Fibroblast of lung (primary cell): Measurements from ENCODE around the gene DPPA2. TPM values are rescaled to one million over a fixed set of nuclear protein-coding genes. Genes with fewer than 3 reads are reported as not detected.

Experiments used
- DNase-seq, 2 donors: peaks; one replicate each; pipeline versions ENCODE4 v3.0.0 to v3.0.0-alpha.2; 2010; ENCODE audit warnings: low read depth in 2 of 2
- H2AFZ ChIP-seq: 2 replicates; pipeline ENCODE4 v1.5.1; 2012; ENCODE audit warnings: low read length, control low read depth, inconsistent platforms
- H3K27ac ChIP-seq: 2 replicates; pipeline ENCODE4 v1.5.1; 2011; ENCODE audit warnings: low read length, control low read depth; ENCODE audit not compliant: insufficient read depth
- H3K27me3 ChIP-seq: 2 replicates; pipeline ENCODE4 v1.5.1; 2011; ENCODE audit warnings: mild to moderate bottlenecking, low read length; ENCODE audit not compliant: control insufficient read depth, insufficient read depth
- H3K36me3 ChIP-seq: 2 replicates; pipeline ENCODE4 v1.5.1; 2011; ENCODE audit warnings: low read length; ENCODE audit not compliant: control insufficient read depth, insufficient read depth
- H3K4me1 ChIP-seq: 2 replicates; pipeline ENCODE4 v1.5.1; 2011; ENCODE audit warnings: low read length; ENCODE audit not compliant: control insufficient read depth, insufficient read depth; ENCODE audit errors: extremely low read depth
- H3K4me2 ChIP-seq: 2 replicates; pipeline ENCODE4 v1.5.1; 2011; ENCODE audit warnings: low read length, control low read depth; ENCODE audit not compliant: insufficient read depth; ENCODE audit errors: extremely low read depth
- H3K4me3 ChIP-seq, 4 experiments: fragments of 200-600 bp in 1 of 4; sonication (generic) in 1 of 4; replicated peaks in 1 of 4; 2 replicates each; pipeline ENCODE4 v1.5.1; 2011 to 2016; ENCODE audit warnings: low read length in 4 of 4, low read depth in 3 of 4, mild to moderate bottlenecking in 3 of 4, control low read depth in 2 of 4, inconsistent platforms in 1 of 4, mixed read lengths in 1 of 4; ENCODE audit not compliant: insufficient read depth in 1 of 4; ENCODE audit errors: control extremely low read depth in 1 of 4
- H3K79me2 ChIP-seq: 2 replicates; pipeline ENCODE4 v1.5.1; 2012; ENCODE audit warnings: mild to moderate bottlenecking, low read length, inconsistent platforms; ENCODE audit not compliant: control insufficient read depth, insufficient read depth
- H3K9ac ChIP-seq: 2 replicates; pipeline ENCODE4 v1.5.1; 2011; ENCODE audit warnings: mild to moderate bottlenecking, low read length, control low read depth; ENCODE audit not compliant: insufficient read depth
- H3K9me3 ChIP-seq: 2 replicates; pipeline ENCODE4 v1.5.1; 2012; ENCODE audit warnings: low read depth, low read length; ENCODE audit not compliant: control insufficient read depth, insufficient read depth
- H4K20me1 ChIP-seq: 2 replicates; pipeline ENCODE4 v1.5.1; 2011; ENCODE audit warnings: low read length; ENCODE audit not compliant: control insufficient read depth, insufficient read depth; ENCODE audit errors: extremely low read depth
- EZH2 ChIP-seq: IDR thresholded peaks from 2 replicates; pipeline ENCODE4 v1.5.1; 2012; ENCODE audit warnings: low read length, control low read depth, mild to moderate bottlenecking; ENCODE audit errors: missing control alignments
- polyA minus RNA-seq: library from RNA; depleted of rRNA, polyadenylated mRNA; stranded (reverse); fragments of >200 nt; gene quantifications from 2 replicates; pipeline ENCODE4 v1.2.3, GENCODE V29; 2011; ENCODE audit warnings: low replicate concordance
- polyA plus RNA-seq, 2 donors: library from polyadenylated mRNA; depleted of rRNA in 1 of 2; stranded (reverse) in 1 of 2; unstranded in 1 of 2; fragments of >200 nt; gene quantifications; 2 replicates each; pipeline ENCODE4 v1.2.1, GENCODE V29; 2011 to 2012; ENCODE audit warnings: missing spikeins in 1 of 2
- total RNA-seq: library from RNA; depleted of rRNA; stranded (reverse); fragments of >200 nt; gene quantifications from 2 replicates; pipeline ENCODE4 v1.2.1, GENCODE V29; 2014
- TF ChIP-seq, protein P1 (sequence below), 2 donors: IDR thresholded peaks in 1 of 2; conservative IDR thresholded peaks in 1 of 2; 1 replicate in 1 of 2; 2 replicates in 1 of 2; pipeline ENCODE4 v1.5.1; 2011 to 2012; ENCODE audit warnings: low read length in 2 of 2, control low read depth in 1 of 2, inconsistent platforms in 1 of 2, low read depth in 1 of 2, mild to moderate bottlenecking in 1 of 2

The DPPA2 gene
- not detected in 2 replicates for total RNA-seq
- polyA plus RNA-seq = not detected in 2 replicates
- not detected in 2 replicates for polyA plus RNA-seq (2012)
- not detected in 2 replicates for polyA minus RNA-seq

- Histone ChIP-seq H3K79me2 (no peaks in the 10 kb centered on the region), H3K4me3 (no peak within 1 kb of the TSS), H3K4me1 (no peaks in the 10 kb centered on the region), H3K27ac (no peak within 1 kb of the TSS), H3K9ac (no peak within 1 kb of the TSS), H3K9me3 (no peaks in the 10 kb centered on the region), H2AFZ (no peak within 1 kb of the TSS), H3K36me3 (no peaks in the 10 kb centered on the region), H4K20me1 (no peaks in the 10 kb centered on the region), H3K27me3 (no peaks in the 10 kb centered on the region), H3K4me2 (no peak within 1 kb of the TSS)
- TF ChIP-seq EZH2 = no peak
- TF ChIP-seq, protein P1, sequence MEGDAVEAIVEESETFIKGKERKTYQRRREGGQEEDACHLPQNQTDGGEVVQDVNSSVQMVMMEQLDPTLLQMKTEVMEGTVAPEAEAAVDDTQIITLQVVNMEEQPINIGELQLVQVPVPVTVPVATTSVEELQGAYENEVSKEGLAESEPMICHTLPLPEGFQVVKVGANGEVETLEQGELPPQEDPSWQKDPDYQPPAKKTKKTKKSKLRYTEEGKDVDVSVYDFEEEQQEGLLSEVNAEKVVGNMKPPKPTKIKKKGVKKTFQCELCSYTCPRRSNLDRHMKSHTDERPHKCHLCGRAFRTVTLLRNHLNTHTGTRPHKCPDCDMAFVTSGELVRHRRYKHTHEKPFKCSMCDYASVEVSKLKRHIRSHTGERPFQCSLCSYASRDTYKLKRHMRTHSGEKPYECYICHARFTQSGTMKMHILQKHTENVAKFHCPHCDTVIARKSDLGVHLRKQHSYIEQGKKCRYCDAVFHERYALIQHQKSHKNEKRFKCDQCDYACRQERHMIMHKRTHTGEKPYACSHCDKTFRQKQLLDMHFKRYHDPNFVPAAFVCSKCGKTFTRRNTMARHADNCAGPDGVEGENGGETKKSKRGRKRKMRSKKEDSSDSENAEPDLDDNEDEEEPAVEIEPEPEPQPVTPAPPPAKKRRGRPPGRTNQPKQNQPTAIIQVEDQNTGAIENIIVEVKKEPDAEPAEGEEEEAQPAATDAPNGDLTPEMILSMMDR (conservative IDR thresholded peaks at IDR 0.05 in 1 of 2, IDR thresholded peaks at IDR 0.05 in 1 of 2; ENCODE audit: low read depth in 1 of 2, low read length in 2 of 2) = no peak
- no peak for DNase-seq
Measured at GRCh38 chr3:109316162-109316730, at the start of gene DPPA2. TSS of gene DPPA2 (minus strand) at chr3:109316517. CDS start at chr3:109314542, 1,975 bp downstream.

GRCh38 chr3:109364088-109364487 lies 47.8 kb upstream of the DPPA2 start:
- no peak for DNase-seq
- Histone ChIP-seq H2AFZ (no peak overlapping the region), H3K36me3 (no peaks in the 10 kb centered on the region), H3K4me2 (no peak overlapping the region), H3K4me1 (no peaks in the 10 kb centered on the region), H3K27me3 (no peaks in the 10 kb centered on the region), H3K9ac (no peak overlapping the region), H3K9me3 (no peaks in the 10 kb centered on the region), H3K79me2 (no peaks in the 10 kb centered on the region), H4K20me1 (no peaks in the 10 kb centered on the region), H3K4me3 (no peak overlapping the region), H3K27ac (no peak overlapping the region)
- TF ChIP-seq, protein P1 (conservative IDR thresholded peaks at IDR 0.05 in 1 of 2, IDR thresholded peaks at IDR 0.05 in 1 of 2; ENCODE audit: low read depth in 1 of 2, low read length in 2 of 2) = no peak
- no peak for TF ChIP-seq EZH2

GRCh38 chr3:109363634-109364033 lies 47.3 kb upstream of the DPPA2 start:
- H3K27me3 ChIP-seq = no peaks in the 10 kb centered on the region
- no peak for TF ChIP-seq EZH2
- TF ChIP-seq, protein P1 (conservative IDR thresholded peaks at IDR 0.05 in 1 of 2, IDR thresholded peaks at IDR 0.05 in 1 of 2; ENCODE audit: low read depth in 1 of 2, low read length in 2 of 2) = no peak
- no peak overlapping the region for H3K27ac ChIP-seq
- H3K4me2 ChIP-seq = no peak overlapping the region
- DNase-seq = no peak
- no peaks in the 10 kb centered on the region for H3K79me2 ChIP-seq
- no peaks in the 10 kb centered on the region for H3K36me3 ChIP-seq
- H3K4me3 ChIP-seq = no peak overlapping the region
- no peak overlapping the region for H2AFZ ChIP-seq
- H3K4me1 ChIP-seq = no peaks in the 10 kb centered on the region
- no peaks in the 10 kb centered on the region for H3K9me3 ChIP-seq
- H3K9ac ChIP-seq = no peak overlapping the region
- no peaks in the 10 kb centered on the region for H4K20me1 ChIP-seq
